ENCODE results near the gene CERS2. TPM values are rescaled to one million over a fixed set of nuclear protein-coding genes. Genes with fewer than 3 reads are reported as not detected.

The CERS2 gene
- polyA plus RNA-seq, 1 experiment = 217 TPM

DNA sequence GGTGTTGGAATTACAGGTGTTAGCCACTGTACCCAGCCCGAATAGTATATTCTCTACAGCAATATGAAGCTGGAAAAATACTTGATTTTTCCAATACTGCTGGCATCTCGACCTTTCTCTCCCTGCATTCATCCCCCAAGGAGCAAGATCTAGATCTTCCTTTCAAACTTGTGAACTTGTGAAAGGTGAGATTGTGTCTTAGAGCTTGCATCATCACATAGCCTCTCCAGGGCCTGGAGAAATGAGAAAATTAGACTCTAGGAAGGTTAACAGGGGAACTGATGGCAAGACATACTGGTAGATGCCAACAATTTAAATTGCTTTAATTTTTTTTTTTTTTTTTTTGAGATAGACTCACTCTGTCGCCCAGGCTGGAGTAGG, 35.7 kb upstream of the CERS2 start:
- ChIA-PET POLR2A (no interaction called here), CTCF (no interaction called here)
- DNase-seq (ENCODE audit: low read depth, low spot score) = no peak
- TF ChIP-seq, protein P1, sequence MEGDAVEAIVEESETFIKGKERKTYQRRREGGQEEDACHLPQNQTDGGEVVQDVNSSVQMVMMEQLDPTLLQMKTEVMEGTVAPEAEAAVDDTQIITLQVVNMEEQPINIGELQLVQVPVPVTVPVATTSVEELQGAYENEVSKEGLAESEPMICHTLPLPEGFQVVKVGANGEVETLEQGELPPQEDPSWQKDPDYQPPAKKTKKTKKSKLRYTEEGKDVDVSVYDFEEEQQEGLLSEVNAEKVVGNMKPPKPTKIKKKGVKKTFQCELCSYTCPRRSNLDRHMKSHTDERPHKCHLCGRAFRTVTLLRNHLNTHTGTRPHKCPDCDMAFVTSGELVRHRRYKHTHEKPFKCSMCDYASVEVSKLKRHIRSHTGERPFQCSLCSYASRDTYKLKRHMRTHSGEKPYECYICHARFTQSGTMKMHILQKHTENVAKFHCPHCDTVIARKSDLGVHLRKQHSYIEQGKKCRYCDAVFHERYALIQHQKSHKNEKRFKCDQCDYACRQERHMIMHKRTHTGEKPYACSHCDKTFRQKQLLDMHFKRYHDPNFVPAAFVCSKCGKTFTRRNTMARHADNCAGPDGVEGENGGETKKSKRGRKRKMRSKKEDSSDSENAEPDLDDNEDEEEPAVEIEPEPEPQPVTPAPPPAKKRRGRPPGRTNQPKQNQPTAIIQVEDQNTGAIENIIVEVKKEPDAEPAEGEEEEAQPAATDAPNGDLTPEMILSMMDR (IDR thresholded peaks at IDR 0.05; ENCODE audit: low read depth, low read length) = no peak
- no peaks in the 10 kb centered on the region for H3K27me3 ChIP-seq (ENCODE audit: control insufficient read depth, insufficient read depth, low read length)
- no peaks in the 10 kb centered on the region for H3K9me3 ChIP-seq (ENCODE audit: control insufficient read depth, insufficient read depth, low read length)
- H3K4me3 ChIP-seq (ENCODE audit: low read depth, low read length) = no peak overlapping the region
- no peak overlapping the region for H3K27ac ChIP-seq (ENCODE audit: low read depth, low read length)

DNA sequence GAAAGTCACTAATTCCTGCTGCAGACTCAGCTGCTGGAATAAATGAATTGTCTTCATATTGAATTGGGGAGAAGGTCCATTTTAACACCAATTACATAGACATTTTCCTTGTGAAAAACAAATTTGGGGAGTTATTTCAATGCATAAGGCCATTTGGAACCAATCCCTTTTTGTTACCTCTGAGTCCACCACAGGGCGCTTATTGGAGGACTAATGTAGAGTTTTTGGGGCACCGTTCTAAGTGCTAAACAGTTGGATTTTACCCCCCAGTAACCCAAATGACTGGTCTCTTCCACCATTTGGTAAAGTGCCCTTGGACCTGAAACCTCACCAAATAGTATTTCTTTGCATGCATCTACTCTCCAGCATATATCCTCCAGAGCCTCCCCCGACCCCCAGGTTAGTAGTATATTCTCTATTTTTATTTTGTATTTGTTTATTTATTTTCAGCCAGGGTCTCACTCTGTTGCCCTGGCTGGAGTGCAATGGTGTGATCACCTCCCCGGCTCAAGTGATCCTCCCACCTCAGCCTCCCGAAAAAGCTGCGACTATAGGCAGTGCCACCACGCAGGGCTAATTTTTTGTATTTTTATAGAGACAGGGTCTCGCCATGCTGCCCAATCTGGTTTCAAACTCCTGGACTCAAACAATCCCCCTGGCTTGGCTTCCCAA, 35.2 kb upstream of the CERS2 start:
- H3K27ac ChIP-seq (ENCODE audit: low read depth, low read length) = no peak overlapping the region
- no peak for DNase-seq (ENCODE audit: low read depth, low spot score)
- H3K9me3 ChIP-seq (ENCODE audit: control insufficient read depth, insufficient read depth, low read length) = no peaks in the 10 kb centered on the region
- H3K4me3 ChIP-seq (ENCODE audit: low read depth, low read length) = no peak overlapping the region
- ChIA-PET CTCF (interaction anchor here (0.6 to 0.9 kb wide), 3 partner anchors 15 to 449 kb away, joined by 3 to 5 read pairs (median 4); no protein-coding TSS in a partner anchor), POLR2A (interaction anchor here (0.5 kb wide), 1 partner anchor 41 kb away, joined by 3 read pairs; no protein-coding TSS in a partner anchor)
- no peaks in the 10 kb centered on the region for H3K27me3 ChIP-seq (ENCODE audit: control insufficient read depth, insufficient read depth, low read length)
- TF ChIP-seq, protein P1 (IDR thresholded peaks at IDR 0.05; ENCODE audit: low read depth, low read length) = no peak

DNA sequence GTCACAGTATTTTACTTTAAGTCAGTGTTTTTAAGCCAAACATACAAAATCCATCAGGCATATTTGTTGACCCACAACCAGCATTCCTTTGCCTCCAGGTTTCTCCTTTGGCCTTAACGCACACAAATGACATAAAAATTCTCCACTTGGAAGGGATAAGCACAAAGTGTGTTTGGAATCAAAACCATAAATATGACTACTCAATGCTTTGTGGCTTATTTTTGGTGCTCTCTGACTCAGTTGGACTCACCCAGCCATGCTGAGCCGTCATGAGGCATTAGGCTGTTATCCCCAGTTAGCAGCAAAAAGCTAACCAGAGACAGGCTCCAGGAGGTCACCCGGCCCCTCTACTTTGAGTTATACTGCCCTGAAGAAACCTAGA, 34.6 kb upstream of the CERS2 start:
- peak overlapping the region; percentile 82 for H3K27ac ChIP-seq (ENCODE audit: low read depth, low read length)
- CTCF ChIA-PET = interaction anchor here (0.6 to 0.9 kb wide), 3 partner anchors 15 to 448 kb away, joined by 3 to 5 read pairs (median 4); no protein-coding TSS in a partner anchor
- no peaks in the 10 kb centered on the region for H3K9me3 ChIP-seq (ENCODE audit: control insufficient read depth, insufficient read depth, low read length)
- H3K4me3 ChIP-seq (ENCODE audit: low read depth, low read length) = peak overlapping the region; percentile 96
- DNase-seq (ENCODE audit: low read depth, low spot score) = peak; percentile 37
- TF ChIP-seq, protein P1 (IDR thresholded peaks at IDR 0.05; ENCODE audit: low read depth, low read length) = no peak
- POLR2A ChIA-PET = interaction anchor here (0.5 kb wide), 1 partner anchor 42 kb away, joined by 3 read pairs; no protein-coding TSS in a partner anchor
- no peaks in the 10 kb centered on the region for H3K27me3 ChIP-seq (ENCODE audit: control insufficient read depth, insufficient read depth, low read length)

DNA sequence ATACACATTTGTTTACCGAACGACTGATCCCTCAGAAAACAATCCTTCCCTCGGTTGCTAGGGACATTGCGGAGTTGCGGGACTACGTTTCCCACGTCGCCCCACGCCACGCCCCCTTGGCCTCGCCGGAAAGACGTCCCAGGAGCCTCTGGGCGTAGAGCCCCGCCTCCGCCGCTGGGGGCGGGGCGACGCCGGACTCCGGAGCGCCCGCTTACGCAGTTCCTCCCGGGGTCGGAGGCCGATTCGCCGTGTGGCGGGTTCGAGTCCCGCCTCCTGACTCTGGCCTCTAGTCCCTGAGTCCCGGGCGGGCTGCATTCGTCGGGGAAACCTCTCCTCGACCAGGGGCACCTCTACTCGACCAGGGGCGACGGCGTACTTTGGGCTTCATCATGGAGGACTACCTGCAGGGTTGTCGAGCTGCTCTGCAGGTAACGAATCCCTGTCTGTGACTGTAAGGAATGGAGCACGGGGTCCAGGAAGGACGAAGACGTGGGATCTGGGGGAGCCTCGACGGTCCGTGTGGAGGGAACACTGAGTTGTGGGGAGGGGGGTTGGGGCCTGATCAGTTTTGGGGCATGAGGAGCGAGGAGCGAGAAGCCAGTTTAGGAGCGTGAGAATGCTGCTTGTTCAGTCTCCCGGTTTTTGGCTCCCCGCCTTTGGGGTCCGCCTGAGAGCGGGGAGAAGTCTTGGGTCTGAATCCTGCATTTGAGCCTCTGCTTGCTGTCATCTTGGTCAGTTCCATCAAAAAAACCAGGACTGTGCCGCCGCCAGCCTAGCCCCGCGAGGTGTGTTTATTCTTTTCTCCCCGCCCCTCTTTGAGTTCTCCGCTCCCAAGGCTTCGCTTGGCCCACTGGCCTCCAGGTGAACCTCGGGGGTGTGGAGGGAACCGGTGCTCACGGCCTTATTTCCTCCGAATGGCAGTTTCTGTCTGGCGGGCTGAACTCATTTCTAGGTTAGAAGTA, 33.9 kb upstream of the CERS2 start, which contains the start of gene PRUNE1:
PRUNE1 (plus strand) TSS at position 206 of the 962 bp plus-strand sequence; CDS start at position 390, 184 bp downstream.
- Histone ChIP-seq H3K27me3 (ENCODE audit: control insufficient read depth, insufficient read depth, low read length) (no peaks in the 10 kb centered on the region), H3K4me3 (ENCODE audit: low read depth, low read length) (peak within 1 kb of the TSS; percentile 96), H3K9me3 (ENCODE audit: control insufficient read depth, insufficient read depth, low read length) (no peaks in the 10 kb centered on the region), H3K27ac (ENCODE audit: low read depth, low read length) (peak within 1 kb of the TSS; percentile 82)
- ChIA-PET CTCF (interaction anchor here (0.7 to 0.9 kb wide), 3 partner anchors 16 to 448 kb away, joined by 3 to 5 read pairs (median 4); no protein-coding TSS in a partner anchor), POLR2A (no interaction called here)
- TF ChIP-seq, protein P1 (IDR thresholded peaks at IDR 0.05; ENCODE audit: low read depth, low read length) = no peak
- peak; percentile 88 for DNase-seq (ENCODE audit: low read depth, low spot score)

Measured in AG04450 (cell line).